Neuronal stem cell (in vitro differentiated cells): ENCODE measurements around the gene MYL2.

Experiments used
- DNase-seq: peaks from one replicate; pipeline ENCODE4 v3.0.0-alpha.2; 2013; ENCODE audit warnings: low spot score
- H2AFZ ChIP-seq: one replicate; pipeline ENCODE4 v1.6.1; 2013; ENCODE audit warnings: mild to moderate bottlenecking, low read length, inconsistent platforms
- H2AK5ac ChIP-seq: 2 replicates; pipeline ENCODE4 v1.6.1; 2013; ENCODE audit warnings: low read depth, mild to moderate bottlenecking, inconsistent platforms, low read length, moderate library complexity, mixed read lengths
- H2BK120ac ChIP-seq: 2 replicates; pipeline ENCODE4 v1.6.1; 2013; ENCODE audit warnings: low read depth, mild to moderate bottlenecking, inconsistent platforms, low read length, moderate library complexity, mixed read lengths
- H2BK12ac ChIP-seq: one replicate; pipeline ENCODE4 v1.6.1; 2013; ENCODE audit warnings: low read length, inconsistent platforms
- H2BK15ac ChIP-seq: 2 replicates; pipeline ENCODE4 v1.6.1; 2013; ENCODE audit warnings: mild to moderate bottlenecking, low read length, inconsistent platforms, mixed read lengths
- H2BK5ac ChIP-seq: one replicate; pipeline ENCODE4 v1.6.1; 2013; ENCODE audit warnings: inconsistent platforms, mild to moderate bottlenecking, low read length, moderate library complexity
- H3K14ac ChIP-seq: one replicate; pipeline ENCODE4 v1.6.1; 2013; ENCODE audit warnings: low read length, inconsistent platforms
- H3K18ac ChIP-seq: 2 replicates; pipeline ENCODE4 v1.6.1; 2013; ENCODE audit warnings: low read length, inconsistent platforms
- H3K23ac ChIP-seq: 2 replicates; pipeline ENCODE4 v1.6.1; 2013; ENCODE audit warnings: low read depth, mild to moderate bottlenecking, mixed read lengths, low read length, inconsistent platforms; ENCODE audit not compliant: poor library complexity
- H3K27ac ChIP-seq: replicated peaks from 3 replicates; pipeline ENCODE4 v1.5.1; 2013; ENCODE audit warnings: low read length, inconsistent platforms
- H3K27me3 ChIP-seq, 3 experiments: 2 replicates each; pipeline ENCODE4 v1.6.1; 2013; ENCODE audit warnings: low read length in 3 of 3, mild to moderate bottlenecking in 2 of 3, inconsistent platforms in 1 of 3, low read depth in 1 of 3, mixed read lengths in 1 of 3, moderate library complexity in 1 of 3; ENCODE audit not compliant: control insufficient read depth in 3 of 3, insufficient read depth in 3 of 3
- H3K36me3 ChIP-seq, 2 donors: replicated peaks in 1 of 2; 2 replicates each; pipeline ENCODE4 v1.6.1; 2013; ENCODE audit warnings: low read length in 2 of 2; ENCODE audit not compliant: control insufficient read depth in 2 of 2, insufficient read depth in 2 of 2
- H3K4ac ChIP-seq: 2 replicates; pipeline ENCODE4 v1.6.1; 2013; ENCODE audit warnings: inconsistent platforms, mild to moderate bottlenecking, low read length, moderate library complexity
- H3K4me1 ChIP-seq, 2 donors: 1 replicate in 1 of 2; 2 replicates in 1 of 2; pipeline ENCODE4 v1.6.1; 2013; ENCODE audit warnings: low read length in 2 of 2, low read depth in 1 of 2; ENCODE audit not compliant: control insufficient read depth in 2 of 2, insufficient read depth in 1 of 2
- H3K4me2 ChIP-seq: one replicate; pipeline ENCODE4 v1.6.1; 2013; ENCODE audit warnings: mild to moderate bottlenecking, low read length, inconsistent platforms; ENCODE audit not compliant: insufficient read depth, poor library complexity, severe bottlenecking
- H3K4me3 ChIP-seq, 2 donors: 2 replicates each; pipeline ENCODE4 v1.5.1; 2013; ENCODE audit warnings: low read length in 2 of 2, mild to moderate bottlenecking in 2 of 2, inconsistent platforms in 1 of 2, moderate library complexity in 1 of 2
- H3K79me1 ChIP-seq: one replicate; pipeline ENCODE4 v1.6.1; 2013; ENCODE audit warnings: low read depth, mild to moderate bottlenecking, inconsistent platforms, low read length, moderate library complexity
- H3K9ac ChIP-seq: one replicate; pipeline ENCODE4 v1.6.1; 2013; ENCODE audit warnings: mild to moderate bottlenecking, low read depth, low read length, inconsistent platforms; ENCODE audit not compliant: poor library complexity
- H3K9me3 ChIP-seq, 2 donors: replicated peaks in 1 of 2; 2 replicates each; pipeline versions ENCODE3 to v1.6.1; 2013; ENCODE audit warnings: low read length in 2 of 2, mild to moderate bottlenecking in 2 of 2, inconsistent platforms in 1 of 2, low read depth in 1 of 2, mixed read lengths in 1 of 2, moderate library complexity in 1 of 2; ENCODE audit not compliant: control insufficient read depth in 2 of 2, insufficient read depth in 1 of 2
- H4K8ac ChIP-seq: one replicate; pipeline ENCODE4 v1.6.1; 2013; ENCODE audit warnings: low read depth, mild to moderate bottlenecking, inconsistent platforms, low read length, moderate library complexity
- H4K91ac ChIP-seq: one replicate; pipeline ENCODE4 v1.6.1; 2013; ENCODE audit warnings: low read length, low read depth, mild to moderate bottlenecking, inconsistent platforms; ENCODE audit not compliant: poor library complexity
- WGBS, 2 donors: extraction: QIAGEN DNeasy Blood & Tissue Kit; methylation state at CpG; one replicate each; pipeline ENCODE4 v1.1.7; 2013; ENCODE audit warnings: missing lambda C conversion rate in 2 of 2, mixed read lengths in 1 of 2; ENCODE audit not compliant: insufficient read length in 2 of 2, insufficient replicate concordance in 1 of 2; ENCODE audit errors: extremely low coverage in 2 of 2; 5-methylcytosine and 5-hydroxymethylcytosine counted together

MYL2 gene

DNA sequence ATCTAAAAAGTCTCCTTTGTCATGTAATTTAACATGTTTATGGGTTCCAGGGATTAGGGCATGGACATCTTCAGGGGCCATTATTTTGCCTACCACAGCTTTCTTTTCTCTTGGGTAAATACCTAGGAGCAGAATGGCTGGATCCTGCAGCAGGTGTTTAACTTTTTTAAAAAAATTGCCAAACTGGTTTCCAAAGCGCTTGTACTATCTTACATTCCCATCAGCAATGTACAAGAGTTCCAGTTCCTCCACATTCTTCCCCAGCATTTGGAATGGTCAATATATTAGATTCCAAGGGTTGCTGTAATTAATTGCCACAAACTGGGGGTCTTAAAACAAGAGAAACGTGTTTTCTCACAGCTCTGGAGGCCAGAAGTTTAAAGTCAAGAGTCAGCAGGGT lies 27.7 kb upstream of the MYL2 start:
- H3K36me3 ChIP-seq = no peaks in the 10 kb centered on the region
- no peak overlapping the region for H2BK120ac ChIP-seq
- no peak overlapping the region for H3K4me3 ChIP-seq
- no peak overlapping the region for H3K4me2 ChIP-seq
- no peaks in the 10 kb centered on the region for H3K4me1 ChIP-seq
- H3K79me1 ChIP-seq = no peaks in the 10 kb centered on the region
- H3K9me3 ChIP-seq = no peaks in the 10 kb centered on the region
- no peaks in the 10 kb centered on the region for H3K27me3 ChIP-seq
- no peak overlapping the region for H3K14ac ChIP-seq
- no peak overlapping the region for H2BK15ac ChIP-seq
- H4K91ac ChIP-seq = no peak overlapping the region
- H2BK12ac ChIP-seq = no peak overlapping the region
- H3K4ac ChIP-seq = no peak overlapping the region
- H3K9ac ChIP-seq = no peak overlapping the region
- H3K27ac ChIP-seq = no peak overlapping the region
- DNase-seq = no peak
- H2AFZ ChIP-seq = no peak overlapping the region
- no peak overlapping the region for H3K18ac ChIP-seq
- H4K8ac ChIP-seq = no peak overlapping the region
- no CpG with 5 or more reads among the region's 2 CpGs for WGBS, 2 donors
- H2AK5ac ChIP-seq = no peak overlapping the region
- no peak overlapping the region for H3K23ac ChIP-seq
- no peak overlapping the region for H2BK5ac ChIP-seq

DNA sequence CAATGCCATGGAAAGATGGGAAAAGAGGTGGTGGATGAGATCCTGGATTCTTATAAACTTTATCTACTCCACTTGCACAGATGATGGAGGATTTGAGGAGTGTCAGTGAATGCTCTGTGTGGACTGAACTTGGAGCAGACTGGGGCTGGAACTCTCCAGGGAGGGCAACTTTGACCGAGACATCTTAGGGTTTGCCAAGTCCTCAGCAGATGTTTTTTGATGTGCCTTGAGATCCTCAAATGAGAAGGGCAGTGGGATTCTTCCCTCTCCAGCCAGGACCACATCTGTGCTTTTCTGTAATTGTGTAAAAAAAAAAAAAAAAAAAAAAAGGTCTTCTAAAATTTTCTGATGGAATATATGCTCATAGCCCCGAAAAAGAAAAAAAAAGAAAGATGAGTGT lies 23.0 kb upstream of the MYL2 start:
- no peak for DNase-seq
- no peaks in the 10 kb centered on the region for H3K4me1 ChIP-seq
- H3K4ac ChIP-seq = no peak overlapping the region
- H3K23ac ChIP-seq = no peak overlapping the region
- no peaks in the 10 kb centered on the region for H3K36me3 ChIP-seq
- no peaks in the 10 kb centered on the region for H3K27me3 ChIP-seq
- no peak overlapping the region for H4K91ac ChIP-seq
- no peaks in the 10 kb centered on the region for H3K79me1 ChIP-seq
- no peak overlapping the region for H3K4me2 ChIP-seq
- H3K9me3 ChIP-seq = no peaks in the 10 kb centered on the region
- H2AK5ac ChIP-seq = no peak overlapping the region
- H3K4me3 ChIP-seq = no peak overlapping the region
- no peak overlapping the region for H3K27ac ChIP-seq
- no peak overlapping the region for H3K9ac ChIP-seq
- no peak overlapping the region for H2BK15ac ChIP-seq
- no peak overlapping the region for H3K14ac ChIP-seq
- H2AFZ ChIP-seq = no peak overlapping the region
- H2BK5ac ChIP-seq = no peak overlapping the region
- no peak overlapping the region for H2BK120ac ChIP-seq
- H4K8ac ChIP-seq = no peak overlapping the region
- WGBS, 2 donors = no CpG with 5 or more reads among the region's 2 CpGs
- H3K18ac ChIP-seq = no peak overlapping the region
- no peak overlapping the region for H2BK12ac ChIP-seq

DNA sequence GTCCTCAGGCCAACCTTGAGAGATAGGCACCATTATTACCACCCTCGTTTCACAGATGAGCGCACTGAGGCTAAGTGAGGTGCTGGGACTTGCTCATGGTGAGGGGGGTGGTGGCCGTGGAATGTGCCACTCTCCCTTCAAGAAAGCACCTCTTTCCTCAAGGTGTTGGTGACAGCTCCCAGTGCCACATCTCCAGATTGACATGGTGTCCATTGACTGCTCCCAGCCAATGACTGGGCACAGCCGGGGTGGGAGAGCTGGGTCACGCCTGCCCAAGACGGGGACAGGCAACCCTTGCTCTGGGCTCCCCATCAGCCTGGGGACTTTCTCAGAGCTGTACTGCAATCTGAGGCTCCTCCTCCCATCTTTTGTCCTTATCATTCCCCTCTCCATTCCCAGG lies 21.0 kb upstream of the MYL2 start:
- Histone ChIP-seq H3K27me3 (peaks cover 0 to 1% (median 1%) of the 10 kb centered on the region in 3 experiments), H2BK5ac (no peak overlapping the region), H2BK120ac (no peak overlapping the region), H3K36me3 (no peaks in the 10 kb centered on the region), H3K4me1 (no peaks in the 10 kb centered on the region), H3K18ac (no peak overlapping the region), H2AFZ (no peak overlapping the region), H2AK5ac (no peak overlapping the region), H3K4me3 (no peak overlapping the region), H2BK15ac (no peak overlapping the region), H4K8ac (no peak overlapping the region), H3K27ac (no peak overlapping the region), H3K9ac (peak overlapping the region; percentile 47), H3K4ac (no peak overlapping the region), H3K4me2 (no peak overlapping the region), H4K91ac (no peak overlapping the region), H3K9me3 (no peaks in the 10 kb centered on the region), H3K14ac (peak overlapping the region; percentile 10), H2BK12ac (no peak overlapping the region), H3K23ac (no peak overlapping the region), H3K79me1 (no peaks in the 10 kb centered on the region)
- no CpG with 5 or more reads among the region's 6 CpGs for WGBS, 2 donors
- DNase-seq = no peak

DNA sequence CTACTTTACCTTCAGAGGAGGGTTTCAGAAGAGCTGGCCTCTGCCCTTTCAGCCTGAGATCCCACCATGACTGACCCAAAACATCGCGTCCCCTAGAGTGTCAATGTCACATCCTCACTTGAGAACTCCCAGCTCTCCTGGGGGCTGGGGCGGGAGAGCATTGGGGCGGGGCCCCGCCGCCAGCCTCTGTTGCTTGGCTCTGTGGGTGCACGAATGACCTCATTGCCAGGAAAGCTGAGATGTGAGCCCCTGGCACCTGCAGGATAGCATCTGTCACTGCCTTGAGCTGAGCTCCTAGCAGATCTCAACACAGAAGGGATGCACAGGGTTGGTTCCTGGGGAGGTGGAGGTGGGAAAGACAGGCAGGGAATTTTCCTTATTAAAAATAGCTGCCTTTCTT lies 20.6 kb upstream of the MYL2 start:
- no peak overlapping the region for H4K8ac ChIP-seq
- no peak overlapping the region for H3K4ac ChIP-seq
- WGBS, 2 donors = no CpG with 5 or more reads among the region's 7 CpGs
- DNase-seq = no peak
- H3K27me3 ChIP-seq = peaks cover 0 to 6% (median 2%) of the 10 kb centered on the region in 3 experiments
- no peaks in the 10 kb centered on the region for H3K9me3 ChIP-seq
- H2AK5ac ChIP-seq = no peak overlapping the region
- H2AFZ ChIP-seq = no peak overlapping the region
- no peak overlapping the region for H3K4me2 ChIP-seq
- H3K18ac ChIP-seq = no peak overlapping the region
- H3K4me1 ChIP-seq = no peaks in the 10 kb centered on the region
- H3K14ac ChIP-seq = no peak overlapping the region
- H2BK120ac ChIP-seq = no peak overlapping the region
- no peak overlapping the region for H2BK12ac ChIP-seq
- no peak overlapping the region for H3K9ac ChIP-seq
- no peak overlapping the region for H3K27ac ChIP-seq
- H3K4me3 ChIP-seq = no peak overlapping the region
- no peaks in the 10 kb centered on the region for H3K36me3 ChIP-seq
- no peak overlapping the region for H4K91ac ChIP-seq
- no peak overlapping the region for H3K23ac ChIP-seq
- H2BK15ac ChIP-seq = no peak overlapping the region
- no peak overlapping the region for H2BK5ac ChIP-seq
- no peaks in the 10 kb centered on the region for H3K79me1 ChIP-seq
